Stimulated activated CD4-positive, alpha-beta T cell treated with anti-CD3 and anti-CD28 coated beads, TNF-alpha, amount 100 ng/mL, for 48 hours (primary cell): Measurements from ENCODE around the gene TEN1.
"Not testable (repeated sequence)": the region's sequence is repeated elsewhere in the genome, so short reads cannot be mapped to it uniquely, and the experiment has no call there.

ENCODE experiments used
- DNase-seq, 3 donors: peaks; one replicate each; pipeline ENCODE4 v3.0.0-alpha.2; 2020; ENCODE audit warnings: low read depth in 3 of 3

TEN1 gene

GRCh38 chr17:76025294-76025693 lies 46.3 kb downstream of the TEN1 start:
- DNase-seq = no peak

DNA sequence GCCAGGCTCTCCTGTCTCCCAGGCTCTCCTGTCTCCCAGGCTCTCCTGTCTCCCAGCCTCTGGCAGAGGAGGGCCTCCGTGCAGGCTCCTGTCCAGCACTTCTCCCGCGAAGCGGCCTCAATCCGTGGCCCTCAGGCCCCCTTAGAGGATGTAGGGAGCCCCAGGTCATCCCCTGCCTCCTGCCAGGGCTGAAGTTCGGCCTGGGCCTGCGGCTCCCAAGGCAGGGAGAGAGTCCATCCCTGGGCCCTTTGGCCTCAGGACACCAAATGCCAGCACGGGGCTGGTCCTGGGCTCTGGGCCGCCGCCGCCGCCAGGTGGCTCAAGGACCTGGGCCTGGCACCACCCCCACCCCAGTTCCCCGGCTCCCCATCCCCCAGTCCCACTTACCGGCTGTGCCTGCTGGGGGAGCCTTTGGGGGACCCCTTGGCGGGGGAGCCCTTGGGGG lies 47.7 kb downstream of the TEN1 start:
- DNase-seq = no peak

DNA sequence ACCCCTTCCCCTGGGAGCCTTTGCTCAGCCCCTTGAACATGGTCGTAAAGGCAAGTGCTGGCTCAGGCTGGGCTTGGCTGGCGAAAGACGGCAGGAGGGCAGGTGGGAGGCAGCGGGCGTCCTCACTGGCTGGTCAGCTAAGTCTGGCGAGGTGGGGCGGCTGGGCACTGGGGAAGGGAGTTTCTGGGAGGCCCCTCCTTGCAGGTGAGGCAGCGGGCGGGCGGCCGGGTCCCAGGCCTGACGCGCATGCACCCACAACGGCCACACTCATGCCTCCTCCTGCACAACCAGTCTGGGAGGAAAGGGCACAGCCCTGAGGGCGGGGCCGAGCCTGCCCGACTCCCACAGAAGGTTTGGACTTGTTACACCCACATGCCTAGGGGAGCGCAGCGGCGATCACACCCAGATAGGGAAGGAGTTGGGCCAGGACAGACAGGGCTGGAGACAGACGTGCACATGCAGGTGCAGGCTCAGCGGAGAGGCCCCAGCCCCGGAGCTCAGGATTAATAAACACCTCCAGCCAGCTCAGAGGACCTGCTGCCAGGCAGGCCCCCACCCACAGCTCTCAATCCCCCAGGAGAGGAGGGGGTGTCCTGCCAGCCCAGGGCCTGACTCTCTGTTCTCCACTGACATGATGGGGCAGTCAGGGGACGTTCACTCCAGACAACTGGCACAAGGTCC lies 48.3 kb downstream of the TEN1 start, which contains the start of gene EVPL:
TSS of gene EVPL (minus strand) at position 148 of the 681 bp plus-strand sequence. CDS start at position 40, 108 bp downstream.
- DNase-seq = no peak

- DNase-seq = no peak
These were observed 53.2 kb downstream of the TEN1 start for GRCh38 chr17:76032073-76032779.

- DNase-seq = no peak
These were observed 53.7 kb downstream of the TEN1 start for GRCh38 chr17:76032780-76033108.

GRCh38 chr17:76033139-76033538 lies 54.1 kb downstream of the TEN1 start:
- DNase-seq = no peak

- DNase-seq = no peak
These were observed 55.6 kb downstream of the TEN1 start for GRCh38 chr17:76034428-76035350.

DNA sequence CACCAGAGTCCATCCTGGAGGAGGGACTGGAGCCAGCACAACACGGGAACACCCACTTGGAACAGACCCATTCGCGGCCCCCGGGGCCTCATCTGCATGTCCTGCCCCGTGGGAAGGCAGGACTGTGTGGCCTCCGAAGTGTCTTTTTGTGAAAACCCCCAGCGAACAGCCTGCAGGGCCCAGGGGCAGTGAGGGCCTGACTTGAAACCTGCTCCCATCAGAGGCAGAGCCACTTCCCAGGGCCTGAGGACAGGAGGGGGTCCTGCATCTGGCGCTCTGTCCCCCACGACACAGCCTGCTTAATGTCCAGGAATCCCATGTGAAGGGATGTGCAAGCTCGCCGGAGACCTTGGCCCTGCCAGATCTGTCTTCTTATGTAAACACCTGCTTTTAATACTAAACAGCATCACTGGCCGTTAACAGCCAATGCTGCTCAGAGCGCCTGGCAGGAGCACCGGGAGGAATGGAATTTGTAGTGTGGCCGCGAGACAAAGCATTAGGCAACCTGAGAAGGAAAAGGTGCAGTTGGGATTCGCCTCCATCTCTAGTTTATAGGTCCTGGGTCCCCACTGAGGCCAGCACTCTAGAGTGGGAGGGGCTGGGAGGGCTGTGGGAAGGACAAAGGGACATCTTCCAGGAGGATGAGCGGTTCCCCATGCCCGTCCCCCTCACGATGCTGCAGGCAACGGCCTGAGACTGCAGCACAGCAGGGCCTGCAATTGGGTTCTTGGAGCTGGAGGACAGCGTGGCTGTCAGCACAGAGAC lies 57.6 kb downstream of the TEN1 start:
- no peak for DNase-seq

DNA sequence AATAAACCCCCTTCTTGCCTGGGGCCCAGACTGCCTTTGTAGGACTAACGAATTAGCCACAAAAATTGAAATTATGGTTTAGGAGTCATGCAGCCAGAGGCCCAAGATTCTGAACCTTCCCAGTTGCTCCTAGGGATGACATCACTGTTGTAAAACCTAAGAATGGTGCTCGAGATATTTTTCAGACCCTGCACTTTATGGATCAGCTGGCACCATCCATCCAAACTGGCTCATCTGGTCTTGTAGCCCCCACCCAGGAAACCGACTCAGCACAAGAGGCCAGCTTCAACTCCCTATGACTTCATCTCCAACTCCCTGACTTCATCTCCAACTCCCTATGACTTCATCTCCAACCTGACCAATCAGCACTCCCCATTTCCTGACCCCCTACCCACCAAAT lies 59.0 kb downstream of the TEN1 start:
- DNase-seq = no peak

- DNase-seq = no peak
These were observed 60.1 kb downstream of the TEN1 start for GRCh38 chr17:76039121-76039520.

- no peak for DNase-seq
These were observed 61.3 kb downstream of the TEN1 start for GRCh38 chr17:76040376-76040775.

DNA sequence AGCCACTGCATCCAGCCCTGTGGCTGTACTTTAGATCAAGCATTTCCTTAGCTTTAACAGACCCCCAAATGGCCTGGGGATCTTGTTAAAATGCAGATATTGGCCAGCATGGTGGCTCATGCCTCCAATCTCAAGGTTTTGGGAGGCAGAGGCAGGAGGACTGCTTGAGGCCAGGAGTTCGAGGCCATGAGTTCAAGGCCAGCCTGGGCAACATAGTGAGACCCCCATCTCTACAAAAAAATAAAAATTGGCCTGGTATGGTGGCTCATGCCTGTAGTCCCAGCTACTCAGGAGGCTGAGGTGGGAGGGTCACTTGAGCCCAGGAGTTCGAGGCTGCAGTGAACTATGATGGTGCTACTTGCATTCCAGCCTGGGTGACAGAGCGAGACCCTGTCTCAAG lies 63.8 kb downstream of the TEN1 start:
- not testable (repeated sequence) for DNase-seq

- not testable (repeated sequence) for DNase-seq
These were observed 65.5 kb downstream of the TEN1 start for GRCh38 chr17:76044475-76045007.

GRCh38 chr17:76046064-76046463 lies 67.0 kb downstream of the TEN1 start:
- no peak for DNase-seq

GRCh38 chr17:76048025-76048605 lies 69.1 kb downstream of the TEN1 start:
- no peak for DNase-seq

GRCh38 chr17:76048711-76049110 lies 69.7 kb downstream of the TEN1 start:
- DNase-seq = no peak

- no peak for DNase-seq
These were observed 70.2 kb downstream of the TEN1 start for GRCh38 chr17:76049239-76049638.

GRCh38 chr17:76049836-76050537 lies 70.9 kb downstream of the TEN1 start:
- DNase-seq = no peak
